GM11168 (cell line): ENCODE measurements around the gene MMP13.
"Not testable (repeated sequence)": the region's sequence is repeated elsewhere in the genome, so short reads cannot be mapped to it uniquely, and the experiment has no call there.

Experiments
- in situ Hi-C: fragments of 300-500 bp; cut with MboI; formaldehyde crosslinking; loops from one replicate; pipeline ENCODE4 v1.12.0; 2022; ENCODE audit warnings: low sequenced_read_pairs; ENCODE audit not compliant: unreplicated experiment

MMP13 gene

DNA sequence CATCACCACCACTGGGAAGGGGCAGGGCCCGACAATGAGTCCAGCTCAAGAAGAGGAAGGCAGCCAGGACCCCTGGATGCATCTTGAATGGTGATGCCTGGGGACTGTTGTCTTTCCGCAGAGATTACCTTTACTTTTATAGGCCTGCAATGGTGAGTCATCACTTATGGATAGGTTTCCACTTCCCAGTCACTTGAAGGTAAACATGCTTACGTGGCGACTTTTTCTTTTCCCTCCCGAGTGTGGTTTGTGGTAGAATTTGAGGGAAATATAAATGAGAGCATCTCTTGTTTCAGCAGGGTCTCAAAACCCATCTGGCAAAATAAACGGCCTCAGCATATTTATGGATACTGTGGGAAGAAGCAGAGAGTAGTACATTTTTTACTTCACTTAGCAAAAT, at the start of gene MMP13:
TSS of gene MMP13 (minus strand) at position 109 of the 400 bp plus-strand sequence. CDS start at position 82, 27 bp downstream.
- in situ Hi-C loops = no loop called here

DNA sequence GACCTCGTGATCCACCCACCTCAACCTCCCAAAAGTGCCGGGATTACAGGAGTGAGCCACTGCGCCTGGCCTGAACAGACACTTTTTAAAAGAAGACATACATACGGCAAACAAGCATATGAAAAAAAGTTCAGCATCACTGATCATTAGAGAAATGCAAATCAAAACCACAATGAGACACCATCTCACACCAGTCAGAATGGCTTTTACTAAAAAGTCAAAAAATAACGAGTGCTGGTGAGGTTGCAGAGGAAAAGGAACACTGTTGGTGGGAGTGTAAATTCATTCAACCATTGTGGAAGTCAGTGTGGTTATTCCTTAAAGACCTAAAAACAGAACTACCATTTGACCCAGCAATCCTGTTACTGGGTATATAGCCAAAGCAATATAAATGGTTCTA, 48.7 kb upstream of the MMP13 start:
- in situ Hi-C loops = not testable (repeated sequence)

DNA sequence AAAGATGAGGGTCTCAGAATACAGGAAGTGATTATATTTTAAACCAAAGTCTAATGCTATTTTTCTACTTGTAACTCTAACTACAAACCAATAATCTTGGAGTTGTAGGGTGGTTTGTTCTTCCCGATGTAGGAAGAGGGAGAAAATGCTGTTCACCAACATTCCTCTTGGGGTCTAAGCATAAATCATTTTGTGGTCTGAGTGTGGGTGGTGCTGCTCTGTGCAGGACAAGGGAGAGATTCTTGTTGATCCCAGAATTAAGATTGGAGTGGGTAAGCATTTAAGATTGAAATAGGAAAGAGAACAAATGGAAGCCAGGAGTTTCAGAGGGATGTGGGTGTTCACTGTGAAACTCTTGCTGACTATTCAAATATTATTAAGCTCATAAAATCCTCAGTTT, 38.6 kb upstream of the MMP13 start:
- in situ Hi-C loops = no loop called here

DNA sequence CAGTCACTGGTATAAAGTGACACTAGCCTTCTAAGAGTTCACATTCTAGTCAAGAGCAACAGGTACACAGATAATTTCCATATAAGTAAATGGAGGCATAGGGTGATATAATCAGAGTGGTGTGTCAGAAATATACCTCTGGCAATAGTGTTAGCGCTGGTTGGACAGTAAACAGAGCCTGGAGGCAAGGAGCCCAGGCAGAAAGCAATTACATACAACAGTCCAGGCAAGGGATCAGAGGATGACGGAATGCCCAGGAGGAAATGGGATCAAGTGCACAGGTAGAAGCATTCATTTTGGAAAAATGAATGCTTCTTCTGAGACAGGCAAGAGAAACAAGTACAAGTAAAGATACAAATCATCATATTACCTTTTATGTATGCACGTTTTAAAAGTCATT, 36.2 kb upstream of the MMP13 start:
- in situ Hi-C loops = no loop called here

DNA sequence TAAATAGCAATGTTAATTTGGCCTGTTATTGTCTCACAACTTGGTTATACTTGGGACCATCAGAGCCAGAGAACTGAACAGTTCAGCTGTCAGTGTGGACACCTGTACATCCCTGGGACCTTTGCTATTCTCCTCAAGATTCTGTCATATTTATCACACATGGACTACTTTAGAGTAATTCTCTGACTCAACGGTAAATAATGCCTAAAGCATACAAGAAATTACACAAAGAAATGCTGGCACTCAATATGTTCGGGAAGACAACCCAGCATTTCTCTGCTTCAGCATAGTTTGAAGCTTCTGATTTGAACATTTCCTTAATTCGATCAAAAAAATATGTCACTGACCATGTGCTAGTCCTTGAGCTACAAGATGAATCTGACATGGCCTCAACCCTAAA, 34.6 kb upstream of the MMP13 start:
- in situ Hi-C loops = no loop called here

DNA sequence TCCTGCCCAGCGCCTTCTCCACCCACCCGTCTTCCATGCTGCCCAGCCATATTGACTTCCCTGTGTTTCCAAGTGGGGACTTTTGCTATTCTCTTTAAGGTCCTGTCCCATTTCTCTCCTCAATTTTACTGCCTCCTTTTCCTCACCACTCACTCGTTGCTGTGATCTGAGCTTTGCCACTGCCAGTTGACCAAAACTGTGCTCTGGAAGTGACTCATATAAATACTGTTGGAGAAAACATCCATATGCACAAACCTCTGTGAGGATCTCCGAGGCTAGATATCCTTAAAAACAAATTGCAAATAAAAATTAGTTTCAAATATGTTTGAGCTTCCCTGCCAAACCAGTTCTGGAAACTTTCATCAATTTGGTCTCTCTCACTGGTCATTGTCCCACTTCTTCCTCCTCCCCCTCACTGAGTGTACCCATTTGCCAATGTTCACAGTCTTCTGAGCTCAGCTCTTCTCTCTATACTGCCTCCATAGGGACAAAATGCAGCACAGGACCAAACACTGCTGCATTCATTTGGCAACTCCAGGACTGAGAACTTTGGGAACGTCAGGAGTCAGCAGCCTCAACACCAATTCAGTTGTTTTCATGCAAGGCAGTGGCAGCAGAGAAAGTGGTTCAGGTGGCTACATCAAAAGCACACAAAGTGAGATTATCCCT, 34.0 kb upstream of the MMP13 start:
- in situ Hi-C loops = no loop called here

DNA sequence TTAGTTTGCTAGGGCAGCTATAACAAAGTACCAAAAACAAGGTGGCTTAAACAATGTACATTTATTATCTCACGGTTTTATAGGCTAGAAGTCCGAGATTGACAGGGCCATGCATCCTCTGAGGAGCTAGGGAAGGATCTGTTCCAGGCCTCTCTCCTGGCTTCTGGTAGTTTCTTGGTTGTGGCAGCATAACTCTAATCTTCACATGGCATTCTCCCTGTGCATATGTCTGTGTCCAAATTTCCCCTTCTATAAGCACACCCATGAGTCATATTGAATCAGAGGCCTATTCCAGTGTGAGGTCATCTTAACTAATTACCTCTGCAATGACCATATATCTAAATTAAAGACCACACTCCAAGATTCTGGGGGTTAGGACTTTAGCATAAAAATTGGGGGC, 31.3 kb upstream of the MMP13 start:
- in situ Hi-C loops = no loop called here

DNA sequence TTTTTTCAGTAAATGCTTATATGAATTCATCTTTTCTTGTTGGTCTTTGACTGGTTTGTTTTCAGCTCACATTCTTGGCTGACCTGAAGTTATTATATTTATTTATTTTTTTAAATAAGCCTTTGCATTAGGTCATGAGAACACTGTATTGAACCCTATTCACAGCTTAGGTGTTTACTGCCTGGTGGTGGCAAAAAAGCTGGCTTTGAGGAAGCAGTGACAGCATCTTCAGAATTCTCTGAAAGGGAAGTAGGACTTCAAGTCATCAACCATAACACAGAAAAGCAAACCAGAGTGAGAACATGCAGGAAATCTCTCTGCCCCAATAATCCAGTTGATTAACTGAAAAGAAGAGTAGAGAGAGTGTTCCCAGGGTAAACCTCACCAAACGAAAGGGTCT, 30.3 kb upstream of the MMP13 start:
- in situ Hi-C loops = no loop called here

DNA sequence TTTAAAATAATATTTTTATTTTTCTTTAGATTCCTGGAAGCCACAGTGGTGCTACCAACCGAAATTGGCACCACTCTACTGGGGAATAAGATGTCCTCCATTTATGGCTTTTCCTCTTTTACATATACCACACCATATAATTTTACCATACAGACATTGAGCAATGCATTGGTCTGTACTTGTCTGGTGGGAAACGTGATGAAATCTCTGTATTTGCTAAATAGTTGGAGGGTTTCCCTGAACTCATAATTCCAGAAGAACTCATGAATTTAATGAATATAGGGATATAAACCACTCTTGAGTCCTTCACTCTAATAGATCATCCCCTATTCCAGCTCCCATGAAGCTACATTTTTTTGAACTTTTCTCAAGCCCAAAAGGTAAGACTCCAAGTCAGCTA, 28.0 kb upstream of the MMP13 start:
- in situ Hi-C loops = no loop called here

DNA sequence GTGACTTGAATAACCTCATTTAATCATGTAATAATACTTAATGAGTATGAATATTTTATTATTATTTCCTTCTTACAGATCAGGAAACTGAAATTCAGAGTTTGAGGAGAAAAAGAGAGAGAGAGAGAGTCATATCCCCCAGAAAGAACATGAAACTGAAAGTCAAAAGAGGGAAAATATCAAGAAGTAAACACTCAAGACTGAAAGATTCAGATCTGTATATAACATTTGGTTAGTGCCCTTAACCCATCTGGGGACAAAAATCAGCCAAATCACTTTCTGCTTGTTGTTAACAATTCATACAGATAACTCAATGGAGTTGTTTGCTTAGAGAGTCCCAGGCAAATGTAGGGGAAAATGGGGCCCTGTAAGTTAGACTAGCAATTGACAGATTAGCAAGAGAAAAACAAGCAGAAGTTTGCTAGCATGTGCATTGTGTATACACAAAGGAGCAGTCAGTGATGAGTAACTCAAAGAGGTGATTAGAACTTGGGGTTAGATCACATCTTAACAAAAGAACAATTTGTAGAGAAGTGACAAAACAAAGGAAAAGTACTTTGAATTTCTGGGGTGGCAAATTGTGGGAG, 25.9 kb upstream of the MMP13 start:
- in situ Hi-C loops = no loop called here

DNA sequence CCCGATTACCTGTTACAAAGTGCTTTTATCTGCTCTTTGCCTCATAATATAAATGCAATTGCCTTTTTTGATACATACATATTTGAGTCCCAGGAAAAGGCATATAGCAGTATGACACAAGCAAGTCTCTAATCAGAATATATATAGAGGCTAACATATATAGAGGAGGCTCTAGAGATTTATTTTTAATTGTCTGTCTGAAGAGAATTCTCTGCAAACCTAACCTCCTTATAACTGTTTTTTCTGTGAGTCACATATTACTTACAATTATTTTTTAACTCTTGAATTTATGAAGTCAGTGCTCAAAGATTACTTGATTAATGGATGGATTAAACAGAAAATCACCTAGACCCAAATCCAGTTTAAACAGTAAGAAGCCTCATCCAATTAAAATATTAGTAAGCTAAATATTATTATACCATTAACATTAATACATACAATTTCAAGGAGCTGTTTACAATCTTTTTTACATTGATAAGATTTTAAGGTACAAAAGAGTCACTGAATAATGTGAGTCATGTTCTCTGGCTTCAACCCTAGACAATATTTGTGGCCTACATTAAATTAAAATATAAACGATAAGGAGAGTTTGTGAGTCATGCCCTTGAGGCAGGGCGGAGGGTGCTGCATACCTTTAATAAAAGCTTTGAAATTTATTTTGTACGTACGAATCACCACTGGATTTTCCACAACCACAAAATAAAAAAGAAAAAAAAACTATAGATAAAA, 19.2 kb upstream of the MMP13 start:
- in situ Hi-C loops = no loop called here

DNA sequence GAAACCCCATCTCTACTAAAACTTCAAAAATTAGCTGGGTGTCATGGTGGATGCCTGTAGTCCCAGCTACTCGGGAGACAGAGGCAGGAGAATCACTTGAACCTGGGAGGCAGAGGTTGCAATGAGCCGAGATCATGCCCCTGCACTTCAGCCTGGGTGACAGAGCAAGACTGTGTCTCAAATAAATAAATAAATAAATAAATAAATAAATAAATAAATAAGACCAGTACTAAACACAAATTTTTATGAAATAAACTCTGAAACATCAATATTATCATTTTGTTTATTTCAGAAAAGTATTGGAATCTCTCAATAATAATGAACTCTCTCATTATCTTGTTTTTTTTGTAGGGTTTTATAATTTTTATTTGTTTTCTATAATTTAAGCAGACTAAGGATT, 18.2 kb upstream of the MMP13 start:
- in situ Hi-C loops = not testable (repeated sequence)

DNA sequence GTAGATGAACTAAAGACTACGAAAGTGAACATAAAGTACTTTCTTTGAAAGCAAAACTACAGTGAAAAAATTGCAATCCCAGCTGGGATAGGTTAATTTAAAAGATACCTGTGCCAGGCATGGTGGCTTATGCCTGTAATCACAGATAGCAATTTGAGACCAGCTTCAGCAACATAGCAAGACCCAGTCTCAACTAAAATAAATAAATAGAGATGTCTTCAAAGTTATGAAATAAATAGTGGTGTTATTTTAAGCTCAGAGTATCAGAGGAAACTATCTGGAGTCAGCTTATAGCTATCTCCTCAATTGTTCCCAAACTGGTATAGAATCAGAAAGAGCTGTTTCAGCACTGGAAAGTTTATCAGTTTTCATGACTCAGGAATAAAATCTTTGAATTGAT, 17.3 kb upstream of the MMP13 start:
- in situ Hi-C loops = no loop called here

DNA sequence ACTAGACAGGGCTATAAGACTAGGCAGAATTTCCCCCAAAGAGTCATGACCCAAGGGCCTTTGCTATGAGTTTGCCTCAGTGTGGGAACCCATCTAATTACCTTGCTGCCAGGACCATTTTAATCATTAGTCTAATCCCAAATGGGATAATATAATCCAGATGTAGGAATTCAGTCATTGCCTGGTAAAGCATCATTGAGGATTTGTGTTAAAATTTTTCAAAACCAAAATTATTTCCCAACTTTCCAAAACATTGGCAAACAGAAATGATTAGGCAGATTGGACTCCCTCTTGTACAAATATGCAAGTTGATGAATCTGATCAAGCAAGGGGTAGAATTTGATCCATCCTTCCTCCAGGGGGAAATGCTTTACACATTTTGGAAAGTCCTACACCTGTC, 16.2 kb upstream of the MMP13 start:
- in situ Hi-C loops = no loop called here

DNA sequence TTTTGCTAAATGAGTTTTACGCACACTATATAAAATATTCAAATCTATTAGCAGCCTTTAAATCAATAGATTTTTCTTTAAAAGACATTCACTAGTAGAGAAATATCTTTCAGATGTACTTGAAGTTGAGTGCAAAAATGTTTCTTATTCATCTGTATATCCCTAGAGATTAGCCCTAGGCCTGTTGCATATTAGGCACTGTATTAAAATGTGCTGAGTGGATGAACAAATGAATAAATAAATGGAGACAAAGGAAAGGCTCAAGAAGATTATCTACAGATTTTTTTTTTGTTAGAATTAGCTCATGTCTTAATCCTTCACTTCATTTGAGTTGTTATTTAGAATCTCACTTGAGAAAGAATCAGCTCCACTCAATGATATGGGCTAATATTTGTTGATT, 12.0 kb upstream of the MMP13 start:
- in situ Hi-C loops = no loop called here

DNA sequence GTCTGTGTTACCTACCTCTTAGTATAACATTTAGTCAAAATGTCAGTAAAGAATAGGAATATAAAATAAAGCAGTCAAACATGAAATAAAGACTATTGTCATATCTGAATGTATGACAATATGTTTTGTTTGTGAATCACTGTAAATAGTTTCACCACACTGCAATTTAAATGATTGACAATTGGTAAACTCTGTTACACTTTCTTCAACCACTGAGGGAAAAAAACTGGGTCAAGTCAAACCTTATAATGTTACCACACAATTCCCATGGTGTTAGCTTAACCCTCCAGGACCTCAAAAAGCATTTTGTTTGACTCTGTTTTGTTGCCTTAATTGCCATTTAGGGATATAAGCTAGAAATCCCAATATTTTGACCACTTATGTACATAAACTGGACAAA, 10.5 kb upstream of the MMP13 start:
- in situ Hi-C loops = no loop called here

DNA sequence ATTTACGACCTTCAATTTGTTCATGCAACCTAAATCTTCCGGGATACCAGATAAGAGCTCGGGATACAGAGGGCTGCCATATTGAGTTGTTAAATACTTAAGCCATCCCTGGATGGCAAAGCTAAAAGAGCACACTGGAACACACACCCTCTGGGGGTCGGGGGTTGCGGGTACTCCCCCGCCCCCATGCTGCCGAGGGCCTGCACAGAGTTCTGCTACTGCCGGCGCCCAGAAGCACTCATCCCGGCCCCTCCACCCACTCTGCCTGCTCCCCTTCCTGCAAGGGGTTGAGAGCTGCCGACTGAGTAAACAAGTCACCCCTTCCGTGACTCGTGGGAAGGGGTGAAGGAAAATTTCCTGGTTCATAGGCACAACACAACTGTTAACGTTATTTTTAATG, 9.3 kb upstream of the MMP13 start:
- in situ Hi-C loops = no loop called here

DNA sequence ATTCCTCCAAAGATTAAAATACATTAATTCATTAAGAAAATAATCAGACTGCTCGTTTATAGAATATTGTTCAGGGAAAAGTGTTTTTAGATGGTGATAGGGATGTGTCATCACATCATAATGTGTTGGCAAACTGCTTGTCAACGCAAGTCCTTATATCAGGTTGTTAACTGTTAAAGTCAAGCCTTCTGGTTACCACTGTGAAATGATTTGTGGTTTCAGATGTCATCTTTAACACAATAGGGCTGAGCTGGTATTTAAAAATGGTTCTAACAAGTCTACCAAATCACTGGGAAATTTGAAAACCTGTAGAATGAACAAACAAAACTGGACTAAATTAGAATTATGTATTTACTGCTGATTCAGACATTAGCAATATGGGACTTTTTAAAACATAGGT, 2.4 kb upstream of the MMP13 start:
- in situ Hi-C loops = no loop called here

DNA sequence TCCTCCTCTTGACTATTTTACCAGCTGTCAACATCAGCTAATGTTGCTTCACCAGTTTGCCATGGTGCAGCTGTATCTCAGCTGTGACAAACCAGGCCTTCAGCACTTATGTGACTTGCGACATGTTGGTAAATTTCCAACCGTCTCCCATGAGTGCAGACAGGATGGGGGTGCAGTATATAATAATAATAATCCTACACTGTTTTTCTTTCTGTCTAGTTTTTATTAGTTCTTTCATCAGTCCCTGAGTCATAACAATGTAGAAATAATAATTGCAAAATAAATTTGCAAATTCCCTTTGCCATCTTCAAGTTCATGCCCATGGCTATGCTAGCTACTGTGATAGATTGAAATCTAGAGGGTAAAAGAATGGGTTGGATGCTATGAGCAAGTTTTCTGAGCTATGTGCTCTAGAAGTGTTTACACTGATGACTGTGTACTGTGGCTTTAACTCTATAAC, 4.9 kb downstream of the MMP13 start:
- in situ Hi-C loops = no loop called here

DNA sequence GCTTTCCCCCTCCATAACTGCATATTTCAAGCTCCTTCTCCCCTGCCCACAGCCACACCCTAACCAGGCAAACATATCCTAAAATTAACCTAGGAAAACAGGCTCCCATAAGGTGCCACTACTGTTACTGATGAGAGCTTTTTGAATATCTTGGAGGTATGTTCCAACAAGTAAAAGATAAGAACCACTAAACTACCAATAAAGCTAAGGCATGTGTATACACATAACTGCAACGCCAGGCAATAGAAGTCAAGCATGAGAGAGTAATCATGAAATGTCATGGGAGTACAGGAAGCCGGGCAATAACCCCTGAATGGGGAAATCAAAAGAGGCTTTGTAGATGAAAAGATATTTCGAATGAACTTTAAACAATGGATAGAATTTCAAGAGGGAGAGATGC, 9.3 kb downstream of the MMP13 start:
- in situ Hi-C loops = no loop called here

DNA sequence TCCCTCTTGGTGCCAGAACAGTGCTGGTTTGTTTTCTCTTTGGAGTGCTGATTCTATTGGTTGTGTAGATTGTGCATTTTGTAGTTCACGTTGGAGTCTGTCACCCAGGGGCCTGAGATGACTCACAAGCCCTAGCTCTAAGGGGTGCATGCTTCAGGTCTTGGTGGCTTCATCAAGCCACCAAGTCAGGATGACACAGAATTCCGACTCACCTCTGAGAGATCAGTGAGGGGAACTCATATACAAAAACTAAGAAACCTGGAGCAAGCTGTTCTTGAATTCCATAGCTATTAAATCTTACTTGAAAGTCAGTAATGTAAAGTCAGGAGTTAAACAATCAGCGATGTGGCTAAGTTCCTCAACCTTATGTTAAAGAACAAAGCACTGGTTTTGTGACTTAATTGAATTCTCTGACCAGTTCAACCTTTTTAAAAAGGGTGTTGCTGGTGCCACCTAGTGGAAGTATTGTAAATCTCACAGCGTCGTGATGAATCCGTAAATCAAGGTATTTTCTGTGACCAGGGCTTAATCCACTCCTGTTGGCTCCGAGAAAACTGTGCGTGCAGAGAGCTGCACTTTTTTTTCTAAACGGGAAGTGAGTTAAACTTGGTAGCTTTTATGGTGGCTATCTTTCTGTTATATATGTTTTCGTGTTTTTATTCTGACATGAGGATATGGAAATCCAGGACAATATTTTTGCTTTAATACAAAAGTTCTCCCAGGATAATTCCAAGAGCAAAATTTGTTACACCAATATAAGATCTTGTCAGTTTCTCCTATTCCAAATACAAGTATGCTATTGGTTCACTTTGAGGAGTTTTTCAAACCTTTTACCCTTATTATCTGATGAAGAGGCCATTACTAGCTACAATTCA, 14.6 kb downstream of the MMP13 start:
- in situ Hi-C loops = no loop called here
